Medulla oblongata (tissue), 1 donor: Measurements from ENCODE around the gene IL21R.
"Not testable (repeated sequence)": the region's sequence is repeated elsewhere in the genome, so short reads cannot be mapped to it uniquely, and the experiment has no call there.

Experiments used
- DNase-seq: peaks from one replicate; pipeline ENCODE4 v3.0.0-alpha.2; 2015; ENCODE audit errors: extremely low spot score

IL21R gene

DNA sequence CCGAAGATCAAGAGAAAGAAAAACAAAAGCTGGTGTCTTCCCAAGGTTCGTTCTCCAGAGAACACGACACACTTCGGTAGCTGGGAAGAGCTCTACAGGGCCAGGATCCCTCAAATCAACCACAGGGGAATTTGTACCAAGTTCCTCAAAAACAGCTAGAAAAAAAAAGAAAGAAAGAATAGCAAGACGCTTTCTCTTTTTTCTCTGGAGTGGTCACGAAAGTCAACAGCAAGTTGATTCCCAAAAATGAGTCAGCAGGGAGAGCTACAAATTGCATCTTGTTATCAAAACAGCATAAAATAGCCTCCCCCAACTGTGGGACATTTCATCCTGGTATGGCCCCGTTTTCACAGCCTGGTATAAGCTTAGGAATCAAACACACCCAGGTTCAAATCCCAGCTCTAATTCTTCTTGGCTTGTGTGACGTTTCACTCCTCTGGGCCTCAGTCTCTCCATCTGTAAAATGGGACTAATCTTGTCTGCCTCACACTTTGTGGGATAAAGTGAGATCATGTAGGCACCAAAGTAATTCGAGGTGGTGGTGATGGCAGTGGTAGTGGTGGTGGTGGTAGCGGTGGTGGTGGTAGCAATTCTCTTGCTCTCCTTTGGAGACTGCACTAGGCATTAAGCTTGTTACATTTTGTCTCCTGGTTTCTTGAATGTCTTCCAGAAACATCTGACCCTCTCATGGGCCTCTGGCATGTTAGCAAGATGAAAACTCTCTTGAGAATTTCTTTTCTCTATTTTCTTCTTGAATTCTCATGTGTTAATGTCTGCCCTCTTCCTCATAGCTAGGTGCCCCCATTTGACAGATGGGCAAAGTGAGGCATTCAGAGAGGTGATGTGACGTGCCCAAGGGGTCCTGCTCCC is 988 bp upstream of the IL21R start:
- DNase-seq: peak; percentile 38

DNA sequence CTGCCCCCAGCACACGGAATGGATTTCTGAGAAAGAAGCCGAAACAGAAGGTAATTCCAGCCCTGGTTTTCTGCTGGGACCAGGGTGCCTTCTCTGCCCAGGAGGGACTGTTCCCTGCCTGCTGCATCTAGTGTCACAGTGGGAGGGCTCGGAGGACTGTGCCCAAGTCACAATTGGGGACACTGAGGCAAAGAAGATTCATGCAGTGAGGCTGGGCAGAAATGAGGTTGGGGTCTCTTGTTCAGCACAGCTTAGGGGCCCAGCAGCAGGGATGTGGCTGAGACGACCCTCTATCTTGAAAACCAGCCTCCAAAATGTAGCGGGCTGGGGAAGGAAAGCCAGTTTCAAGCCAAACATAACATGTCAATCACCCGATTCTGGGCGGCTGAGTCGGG is 592 bp downstream of the IL21R start:
- DNase-seq: no peak

DNA sequence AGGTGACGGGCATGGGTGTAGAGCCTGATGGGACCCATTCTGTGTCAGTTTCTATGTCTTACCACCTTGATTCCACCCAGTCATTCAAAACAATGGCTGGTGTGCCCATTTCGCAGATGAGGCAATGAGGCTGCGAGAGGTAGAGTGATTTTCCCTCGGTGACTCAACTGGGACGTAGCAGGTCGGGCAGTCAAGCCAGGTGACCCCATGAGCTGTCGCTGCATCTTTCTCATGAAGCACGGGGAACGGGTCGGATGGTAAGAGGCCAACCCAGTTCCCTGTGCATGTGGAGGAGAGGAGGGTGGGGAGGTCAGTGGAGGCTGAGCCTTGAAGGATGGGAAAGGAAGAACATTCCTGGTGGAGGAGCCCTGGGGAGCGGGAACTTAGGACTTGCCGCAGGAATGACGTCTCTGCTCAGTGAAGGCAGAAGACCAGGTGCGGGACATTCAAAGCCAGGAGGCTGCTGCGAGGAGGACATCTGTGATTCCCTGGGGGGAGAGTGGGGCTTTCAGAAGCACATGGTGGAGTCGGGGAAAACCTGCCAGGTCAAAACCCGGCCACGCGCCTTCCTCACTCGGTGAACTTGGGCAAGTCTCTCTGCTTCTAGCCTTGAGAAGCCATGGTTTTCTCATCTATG is 1.1 kb downstream of the IL21R start:
- no peak for DNase-seq

DNA sequence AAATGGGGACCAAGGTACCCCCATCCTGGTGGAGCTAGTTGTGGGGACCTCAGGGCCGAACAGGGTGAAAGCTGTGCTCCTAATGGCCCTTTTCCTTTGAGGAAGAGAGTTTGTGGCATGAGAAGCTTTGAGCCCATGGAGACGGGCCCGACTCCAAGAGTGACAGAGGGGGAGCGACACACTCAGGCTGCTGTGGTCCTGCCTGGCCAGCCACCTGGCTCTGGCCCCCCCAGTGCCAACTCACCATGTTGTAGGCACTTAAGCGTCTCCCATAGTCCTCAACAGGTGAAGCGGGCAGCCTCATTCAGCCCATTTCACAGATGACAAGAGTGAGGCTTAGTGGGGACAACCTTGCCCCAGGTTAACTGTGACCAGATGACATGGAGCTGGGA is 1.6 kb downstream of the IL21R start:
- DNase-seq: no peak

DNA sequence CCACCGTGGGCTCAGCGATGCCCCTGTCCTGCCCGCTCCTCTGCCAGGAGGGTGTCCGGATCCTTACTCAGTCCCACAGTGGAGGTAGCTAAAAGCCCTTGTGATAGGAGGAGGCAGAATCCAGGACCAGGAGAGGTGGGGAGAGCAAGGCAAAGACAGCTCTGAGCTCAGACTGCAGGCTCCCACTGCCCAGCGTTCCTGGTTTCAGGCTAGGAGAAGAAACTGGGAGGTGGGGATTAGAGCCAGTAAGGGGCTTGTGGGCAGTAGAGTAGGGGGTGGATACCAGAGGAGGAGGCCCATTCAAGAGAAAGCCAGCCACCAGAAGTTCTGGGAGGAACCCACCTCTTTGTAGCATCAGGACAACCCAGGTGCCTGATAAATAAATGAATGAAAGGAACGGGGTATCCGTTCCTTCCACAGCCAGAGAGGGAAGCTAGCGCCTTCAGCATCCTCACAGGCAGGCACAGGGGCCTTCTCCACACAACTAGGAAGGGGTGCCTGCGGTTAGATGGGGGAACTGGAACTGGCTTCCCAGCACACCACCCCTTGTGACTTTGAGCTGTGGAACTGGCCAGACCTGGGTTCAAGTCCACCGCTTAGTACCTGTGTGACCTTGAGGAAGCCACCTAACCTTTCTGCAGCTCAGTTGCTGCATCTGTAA is 2.3 kb downstream of the IL21R start:
- no peak for DNase-seq

DNA sequence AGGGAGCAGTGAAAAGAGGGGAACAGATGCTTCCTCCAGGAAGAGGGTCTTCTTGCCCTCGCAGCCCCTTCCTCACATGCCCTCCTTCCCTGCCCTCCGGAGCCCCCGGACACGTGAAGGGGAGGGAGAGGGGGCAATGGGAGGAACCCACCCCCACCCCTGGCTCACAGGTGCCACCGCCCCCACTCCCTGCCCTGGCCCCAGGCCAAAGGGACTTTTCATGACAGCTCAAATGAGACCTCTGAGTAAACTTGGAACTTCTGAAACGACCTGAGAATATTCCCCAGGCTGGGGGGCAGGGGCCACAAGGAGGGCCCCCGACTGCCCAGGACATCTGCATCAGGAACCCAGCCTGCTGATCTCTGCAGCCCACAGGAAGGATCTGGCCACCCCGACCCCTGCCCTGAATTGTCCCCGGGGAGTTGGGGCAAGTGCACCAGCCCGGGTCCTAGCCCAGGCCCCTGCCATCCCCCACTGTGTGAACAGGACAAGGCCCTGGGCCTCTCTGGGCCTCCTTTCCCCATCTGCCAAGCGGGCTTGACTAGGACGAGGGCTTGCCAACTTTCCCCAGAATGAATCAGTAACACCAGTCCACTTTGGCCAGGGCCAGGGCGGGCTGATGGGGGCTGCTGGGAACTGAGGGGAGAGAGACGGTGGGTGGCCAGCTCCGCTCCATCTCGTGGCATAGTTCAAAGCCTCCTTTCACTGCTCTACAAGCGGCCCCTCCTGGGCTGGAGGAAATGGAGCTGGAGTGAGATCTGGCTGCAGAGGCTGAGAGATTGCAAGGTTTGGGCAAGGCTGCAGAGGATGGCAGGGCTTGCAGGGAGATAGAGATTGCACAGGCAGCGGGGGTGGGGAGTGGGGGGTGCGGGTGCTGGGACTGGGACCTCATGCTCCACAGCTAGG is 3.8 kb downstream of the IL21R start:
- no peak for DNase-seq

DNA sequence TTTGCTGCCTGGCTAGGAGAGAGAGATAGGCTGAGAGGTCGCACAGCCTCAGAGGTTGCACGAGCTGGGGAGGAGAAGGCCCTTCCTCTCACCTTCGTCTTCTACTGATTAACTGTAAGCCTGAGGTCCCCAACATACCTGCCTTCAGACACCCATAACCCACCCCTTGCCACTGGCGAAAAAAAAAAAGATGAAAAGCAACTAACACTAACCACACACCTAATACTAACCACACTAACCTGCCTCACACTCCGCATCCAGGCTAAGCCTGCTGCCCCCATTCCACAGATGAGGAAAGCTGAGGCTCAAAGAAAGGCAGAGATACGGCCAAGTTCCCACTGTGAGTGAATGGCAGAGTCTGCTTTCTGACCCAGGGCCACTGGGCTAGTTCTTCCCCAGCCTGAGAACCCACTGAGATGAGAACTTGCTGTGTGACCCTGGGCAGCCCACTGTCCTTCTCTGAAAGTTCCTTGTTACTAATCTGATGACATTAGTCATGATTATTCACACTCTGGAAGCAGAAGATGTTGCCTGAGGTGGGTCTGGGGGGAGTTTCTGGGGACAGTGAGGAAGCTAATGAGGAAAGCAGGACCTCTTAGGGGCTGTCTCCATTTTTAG is 4.6 kb downstream of the IL21R start:
- no peak for DNase-seq

DNA sequence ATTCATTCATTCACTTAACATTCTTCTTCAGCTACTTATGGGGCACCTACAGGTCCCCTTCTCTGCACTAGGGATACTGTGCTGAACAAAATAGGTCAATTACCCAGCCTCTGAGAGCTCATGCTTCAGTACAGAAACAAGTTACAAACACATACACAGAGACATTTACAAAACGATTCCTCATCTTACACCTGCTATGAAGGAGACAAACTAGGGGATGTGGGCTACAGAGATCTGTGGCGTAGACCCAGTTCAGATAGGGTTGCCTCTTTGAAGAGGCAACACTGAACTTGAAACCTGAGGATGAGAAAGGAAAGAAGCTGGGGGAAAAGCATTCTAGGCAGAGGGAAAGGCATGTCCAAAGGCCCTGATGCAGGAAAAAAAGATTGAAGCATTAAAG is 5.2 kb downstream of the IL21R start:
- no peak for DNase-seq

DNA sequence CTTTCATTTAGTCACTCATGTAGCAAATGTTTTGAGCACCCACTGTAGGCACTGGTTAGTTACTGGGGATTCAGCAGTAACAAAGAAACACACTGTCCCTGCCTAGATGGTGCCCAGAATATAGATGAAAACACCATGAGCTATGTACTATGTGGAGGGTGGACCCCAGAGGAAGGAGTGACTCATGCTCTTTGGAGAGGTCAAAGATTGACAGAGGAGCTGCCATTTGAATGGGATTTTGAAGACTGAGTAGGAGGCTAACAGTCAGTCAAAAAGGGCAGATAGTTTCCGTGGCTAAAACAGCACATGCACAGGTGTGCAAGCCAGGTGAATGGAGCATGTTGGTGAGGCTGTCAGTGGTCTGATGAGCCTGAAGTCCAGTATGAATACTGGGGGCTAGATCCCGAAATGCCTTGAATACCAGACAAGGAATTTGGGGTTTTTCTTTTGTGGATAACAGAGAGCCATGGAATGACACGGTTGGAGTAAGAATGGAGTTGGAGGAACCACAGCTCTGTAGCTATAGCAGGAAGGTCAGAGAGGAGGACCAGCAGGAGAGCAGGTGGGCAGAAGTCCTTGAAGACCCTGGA is 6.1 kb downstream of the IL21R start:
- DNase-seq: no peak

DNA sequence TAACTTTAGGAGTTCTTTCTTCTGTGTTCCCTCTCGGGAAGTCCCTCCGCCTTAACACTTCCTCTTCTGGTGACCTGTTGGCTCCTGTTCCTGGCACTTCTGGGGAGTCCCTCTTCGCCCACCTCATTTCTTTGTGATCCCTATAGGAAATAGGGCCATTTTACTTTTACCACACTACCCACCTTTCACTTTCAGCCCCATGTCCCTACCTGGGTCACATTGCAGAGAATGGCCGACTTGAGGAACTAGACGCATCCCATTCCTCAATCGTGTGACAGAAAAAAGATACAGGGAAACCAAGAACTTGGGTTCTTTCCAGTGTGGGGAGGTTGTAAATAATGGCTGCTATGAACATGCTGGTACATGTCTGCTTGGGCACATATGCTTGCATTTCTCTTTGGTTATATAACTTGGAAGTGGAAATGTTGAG is 6.6 kb downstream of the IL21R start:
- DNase-seq: peak; percentile 11

DNA sequence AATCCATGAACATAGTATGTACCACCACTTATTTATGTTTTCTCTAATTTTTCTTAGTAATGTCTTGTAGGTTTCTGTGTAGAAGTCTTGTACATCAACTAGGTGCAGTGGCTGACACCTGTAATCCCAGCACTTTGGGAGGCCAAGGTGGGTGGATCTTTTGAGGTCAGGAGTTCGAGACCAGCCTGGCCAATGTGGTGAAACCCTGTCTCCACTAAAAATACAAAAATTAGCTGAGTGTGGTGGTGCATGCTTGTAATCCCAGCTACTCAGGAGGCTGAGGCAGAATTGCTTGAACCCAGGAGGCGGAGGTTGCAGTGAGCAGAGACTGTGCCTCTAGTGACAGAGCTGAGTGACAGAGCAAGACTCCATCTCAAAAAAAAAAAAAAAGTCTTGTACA is 8.0 kb downstream of the IL21R start:
- DNase-seq: not testable (repeated sequence)

DNA sequence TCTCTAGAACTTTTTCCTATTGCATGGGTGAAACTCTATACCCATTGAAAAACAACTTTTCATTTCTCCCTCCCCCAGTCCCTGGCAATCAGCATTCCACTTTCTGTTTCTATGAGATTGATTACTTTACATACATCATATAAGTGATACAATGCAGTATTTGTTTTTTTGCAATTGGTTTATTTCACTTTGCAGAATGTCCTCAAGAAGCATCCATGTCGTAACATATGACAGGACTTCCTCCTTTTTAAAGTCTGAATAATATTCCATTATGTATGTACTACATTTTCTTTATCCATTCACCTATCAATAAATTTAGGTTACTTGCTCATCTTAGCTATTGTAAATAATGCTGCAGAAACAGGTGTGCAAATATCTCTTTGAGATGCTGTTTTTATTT is 8.8 kb downstream of the IL21R start:
- DNase-seq: no peak

DNA sequence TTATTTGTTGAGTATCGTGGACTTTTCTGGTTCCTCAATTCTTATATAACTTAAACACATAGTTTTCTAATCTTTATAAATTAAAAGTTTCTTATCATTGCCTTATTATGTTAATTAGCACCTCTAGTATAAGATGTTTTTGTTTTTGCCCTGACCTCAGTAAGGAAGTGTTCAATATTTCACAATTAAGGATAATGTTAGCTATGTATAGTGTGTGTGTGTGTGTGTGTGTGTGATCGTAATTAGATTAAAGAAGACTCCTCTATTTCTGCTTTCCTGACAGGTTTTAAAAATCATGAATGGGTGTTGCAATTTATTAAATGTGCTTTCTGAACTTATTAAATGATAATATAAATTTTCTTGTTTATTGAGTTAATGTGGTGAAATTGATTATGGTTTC is 12.0 kb downstream of the IL21R start:
- DNase-seq: no peak

DNA sequence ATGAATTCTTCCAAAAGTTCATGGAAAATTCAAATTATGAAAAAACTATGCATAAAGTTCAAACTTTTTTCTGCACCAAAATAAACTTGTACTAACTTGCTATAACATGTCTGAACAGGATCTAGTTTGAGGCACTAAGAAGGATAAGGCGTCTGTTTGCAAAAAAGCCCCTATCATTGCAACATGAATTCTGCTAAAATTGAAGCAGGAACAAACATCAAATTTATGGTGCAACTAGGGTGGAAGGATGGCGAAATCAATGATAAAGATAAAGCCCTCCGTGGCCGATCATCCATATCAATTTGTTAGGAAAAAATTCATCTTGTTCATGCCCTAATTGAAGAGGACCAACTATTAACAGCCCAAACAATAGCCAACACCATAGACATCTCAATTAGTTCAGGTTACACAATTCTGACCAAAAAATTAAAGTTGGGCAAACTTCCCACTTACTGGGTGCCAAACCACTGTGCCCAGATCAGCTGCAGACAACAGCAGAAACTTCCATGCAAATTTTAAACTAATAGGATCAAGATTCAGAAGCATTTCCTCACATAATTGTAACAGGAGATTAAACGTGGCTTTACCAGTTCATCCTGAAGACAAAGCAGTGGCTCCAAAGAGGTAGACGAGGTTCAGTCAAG is 12.9 kb downstream of the IL21R start:
- no peak for DNase-seq

DNA sequence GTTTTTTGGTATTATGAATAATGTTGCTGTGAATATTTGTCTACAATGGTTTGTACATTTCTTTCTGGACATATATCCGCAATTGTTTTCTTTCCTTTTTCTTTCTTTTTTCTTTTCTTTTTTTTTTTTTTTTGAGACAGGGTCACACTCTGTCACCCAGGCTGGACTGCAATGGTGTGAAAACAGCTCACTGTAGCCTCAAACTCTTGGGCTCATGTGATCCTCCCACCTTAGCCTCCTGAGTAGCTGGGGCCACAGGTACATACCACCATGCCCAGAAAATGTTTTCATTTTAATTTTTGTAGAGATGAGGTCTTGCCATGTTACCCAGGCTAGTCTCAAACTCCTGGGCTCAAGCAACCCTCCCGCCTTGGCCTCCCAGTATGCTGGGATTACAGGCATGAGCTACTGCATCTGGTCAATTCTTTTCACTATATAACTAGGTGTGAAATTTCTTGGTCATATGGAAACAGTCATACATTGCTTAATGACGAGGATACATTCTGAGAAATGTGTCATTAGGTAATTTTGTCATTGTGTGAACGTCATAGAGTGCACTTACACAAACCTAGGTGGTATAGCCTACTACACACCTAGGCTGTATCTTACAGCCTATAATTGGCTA is 15.2 kb downstream of the IL21R start:
- DNase-seq: no peak

DNA sequence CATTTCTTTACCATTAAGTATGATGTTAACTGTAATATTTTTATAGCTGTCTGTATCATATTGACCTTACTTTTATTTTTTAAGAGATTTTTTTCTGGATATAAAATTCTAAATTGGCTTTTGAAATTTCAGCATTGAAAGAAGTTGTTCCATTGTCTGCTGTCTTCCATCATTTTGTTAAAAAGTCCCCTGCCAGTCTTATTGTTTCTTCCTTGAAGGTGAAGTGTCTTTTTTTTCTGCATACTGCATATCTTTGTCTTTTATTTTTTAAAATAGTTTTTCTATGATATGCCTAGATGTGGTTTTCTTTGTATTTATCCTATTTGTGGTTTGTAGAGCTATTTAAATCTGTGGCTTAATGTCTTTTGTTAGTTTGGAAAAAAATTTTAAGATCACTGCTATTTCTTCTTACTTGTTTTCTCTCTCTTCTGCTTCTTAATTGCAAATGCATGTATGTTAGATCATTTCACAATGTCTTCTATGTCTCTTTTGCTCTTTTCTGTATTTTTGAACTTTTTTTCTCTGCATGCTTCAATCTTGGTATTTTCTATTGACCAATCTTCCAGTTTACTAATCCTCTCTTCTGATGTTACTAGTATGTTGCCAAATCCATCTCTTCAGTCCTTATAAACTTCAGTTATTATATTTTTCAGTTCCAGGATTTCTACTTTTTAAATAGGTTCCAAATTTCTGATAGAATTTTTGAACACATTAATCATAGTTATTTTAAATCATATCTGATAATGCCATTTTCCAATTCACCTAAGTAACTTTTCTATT is 20.2 kb downstream of the IL21R start:
- no peak for DNase-seq

DNA sequence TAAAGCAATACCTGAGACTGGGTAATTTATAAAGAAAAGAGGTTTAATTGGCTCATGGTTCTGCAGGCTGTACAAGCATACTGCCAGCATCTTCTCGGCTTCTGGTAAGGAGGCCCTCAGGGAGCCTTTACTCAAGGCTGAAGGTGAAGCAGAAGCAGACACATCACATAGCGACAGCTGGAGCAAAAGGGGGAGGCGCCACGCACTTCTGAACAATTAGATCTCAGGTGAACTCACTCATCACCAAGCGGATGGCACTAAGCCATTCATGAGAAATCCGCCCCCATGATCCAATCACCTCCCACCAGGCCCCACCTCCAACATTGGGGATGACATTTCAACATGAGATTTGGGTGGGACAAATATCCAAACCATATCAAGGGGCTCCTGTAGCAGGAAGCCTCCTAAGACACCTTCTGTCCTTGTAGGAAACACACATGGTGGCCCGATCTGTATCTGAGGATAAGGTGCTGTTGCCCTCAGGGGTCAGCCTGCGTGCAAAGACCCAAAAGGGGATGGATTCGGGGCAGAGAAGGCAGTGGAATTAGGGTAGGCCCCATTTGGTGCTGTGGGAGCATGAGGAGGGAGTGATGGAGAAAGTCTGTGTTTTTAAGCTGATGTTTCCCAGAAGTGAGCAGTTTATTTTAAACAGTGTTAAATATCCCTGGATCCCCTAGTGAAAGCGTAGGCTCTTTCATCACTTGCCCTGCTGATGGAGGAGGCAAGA is 23.0 kb downstream of the IL21R start:
- no peak for DNase-seq

DNA sequence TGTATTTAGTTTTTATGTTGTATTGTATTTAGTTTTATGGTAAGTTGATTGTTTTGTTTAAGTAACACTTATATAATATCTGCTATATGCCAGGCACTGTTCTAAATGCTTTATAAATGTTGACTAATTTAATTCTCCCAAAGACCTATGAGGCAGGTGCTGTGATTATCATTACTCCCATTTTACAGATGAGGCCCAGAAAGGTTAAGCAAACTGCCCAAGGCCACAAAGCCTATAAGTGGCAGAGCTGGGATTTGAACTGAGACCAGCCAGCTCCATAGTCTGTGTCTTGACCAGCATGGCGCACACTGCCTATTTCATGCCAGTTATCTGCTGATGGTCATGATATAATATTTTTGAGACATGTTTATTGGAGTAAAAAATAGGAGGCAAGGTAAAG is 24.0 kb downstream of the IL21R start:
- DNase-seq: no peak
